ENCODE results near the gene TERB1. TPM values are rescaled to one million over a fixed set of nuclear protein-coding genes. Genes with fewer than 3 reads are reported as not detected.

TERB1 gene
- total RNA-seq, 2 donors from 2014 or later, result not detected

Other genes starting within 250 kb of the TERB1 start
- 100 to 1,000 TPM; 117 to 136 TPM for gene CKLF, start 249.0 kb downstream of the TERB1 start, total RNA-seq
- gene CMTM1, start 235.1 kb downstream of the TERB1 start, total RNA-seq, result 10 to 100 TPM; 13.0 to 13.1 TPM
- 1 to 10 TPM in 1 of 2 donors, under 1 TPM in 1; 0.87 to 1.1 TPM for gene CMTM2, start 222.1 kb downstream of the TERB1 start, total RNA-seq
- 10 to 100 TPM; 40.0 to 74.0 TPM for gene CMTM3, start 196.9 kb downstream of the TERB1 start, total RNA-seq
- 1 to 10 TPM; 2.4 to 3.3 TPM for gene CMTM4, start 104.8 kb downstream of the TERB1 start, total RNA-seq
- gene DYNC1LI2, start 50.0 kb downstream of the TERB1 start, total RNA-seq, result 10 to 100 TPM; 51.6 to 61.4 TPM
- gene NAE1, start 29.4 kb upstream of the TERB1 start, total RNA-seq, result 100 to 1,000 TPM in 1 of 2 donors, 10 to 100 TPM in 1; 93.9 to 121 TPM
- gene CA7, start 42.8 kb upstream of the TERB1 start, total RNA-seq, result not detected
- gene PDP2, start 78.9 kb upstream of the TERB1 start, total RNA-seq, result 10 to 100 TPM; 28.7 to 65.1 TPM
- gene CDH16, start 117.3 kb upstream of the TERB1 start, total RNA-seq, result not detected
- 1 to 10 TPM in 1 of 2 donors, under 1 TPM in 1; 0.99 to 3.8 TPM for gene RRAD, start 124.0 kb upstream of the TERB1 start, total RNA-seq
- 100 to 1,000 TPM; 169 to 196 TPM for gene CIAO2B, start 132.8 kb upstream of the TERB1 start, total RNA-seq
- gene CES2, start 133.9 kb upstream of the TERB1 start, total RNA-seq, result 10 to 100 TPM; 26.2 to 29.8 TPM
- gene CES3, start 159.7 kb upstream of the TERB1 start, total RNA-seq, result 1 to 10 TPM in 1 of 2 donors, under 1 TPM in 1; 0.73 to 6.8 TPM
- gene CES4A, start 187.0 kb upstream of the TERB1 start, total RNA-seq, result 10 to 100 TPM in 1 of 2 donors, 1 to 10 TPM in 1; 8.2 to 21.3 TPM
- 100 to 1,000 TPM; 119 to 124 TPM for gene CBFB, start 227.6 kb upstream of the TERB1 start, total RNA-seq

Data from activated naive CD4-positive, alpha-beta T cell treated with anti-CD3 and anti-CD28 coated beads, Interleukin-2, amount 50 U/mL, for 72 hours (primary cell).